Jurkat, Clone E6-1 (cell line): Measurements from ENCODE around the gene NFX1. TPM values are rescaled to one million over a fixed set of nuclear protein-coding genes. Genes with fewer than 3 reads are reported as not detected.

Experiments used
- DNase-seq: peaks from one replicate; pipeline ENCODE4 v3.0.0-alpha.2; 2011; ENCODE audit warnings: low read depth, low spot score
- H3K4me3 ChIP-seq: 2 replicates; pipeline ENCODE4 v1.5.1; 2011; ENCODE audit warnings: mild to moderate bottlenecking, low read length, control low read depth, moderate library complexity
- polyA plus RNA-seq: library from polyadenylated mRNA; unstranded; fragments of >200 nt; gene quantifications from one replicate; pipeline ENCODE4 v1.2.1, GENCODE V29; 2012; ENCODE audit warnings: missing spikeins; ENCODE audit not compliant: insufficient read length, insufficient read depth

NFX1 gene
- polyA plus RNA-seq: 27.6 TPM

- DNase-seq: peak; percentile 99
- peak within 1 kb of the TSS; percentile 99 for H3K4me3 ChIP-seq
These were observed at the start of gene NFX1 for GRCh38 chr9:33290247-33291030. Gene NFX1 (plus strand): TSS chr9:33290516. CDS start chr9:33290573, 57 bp downstream.

DNA sequence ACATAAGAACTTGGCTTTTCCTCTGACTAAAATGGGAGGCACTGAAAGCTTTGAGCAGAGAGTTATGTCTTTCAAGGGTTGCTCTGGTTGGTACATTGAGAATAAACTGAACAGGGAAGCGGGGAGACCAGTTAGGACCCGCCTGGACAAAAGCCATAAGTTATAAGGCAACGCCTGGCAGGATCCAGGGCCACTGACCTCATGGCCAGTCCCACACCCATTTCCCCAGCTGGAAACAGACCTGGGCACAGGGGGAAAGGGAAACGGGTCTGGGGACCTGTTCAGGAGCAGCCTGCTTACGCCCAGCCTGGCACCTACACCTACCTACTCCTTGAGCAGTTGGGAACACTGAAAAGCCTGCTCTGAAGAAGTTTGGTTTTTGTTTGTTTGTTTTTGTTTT lies 49.0 kb upstream of the NFX1 start:
- no peak for DNase-seq
- no peak overlapping the region for H3K4me3 ChIP-seq

GRCh38 chr9:33242609-33243134 lies 47.6 kb upstream of the NFX1 start:
- DNase-seq: no peak
- no peak overlapping the region for H3K4me3 ChIP-seq

DNA sequence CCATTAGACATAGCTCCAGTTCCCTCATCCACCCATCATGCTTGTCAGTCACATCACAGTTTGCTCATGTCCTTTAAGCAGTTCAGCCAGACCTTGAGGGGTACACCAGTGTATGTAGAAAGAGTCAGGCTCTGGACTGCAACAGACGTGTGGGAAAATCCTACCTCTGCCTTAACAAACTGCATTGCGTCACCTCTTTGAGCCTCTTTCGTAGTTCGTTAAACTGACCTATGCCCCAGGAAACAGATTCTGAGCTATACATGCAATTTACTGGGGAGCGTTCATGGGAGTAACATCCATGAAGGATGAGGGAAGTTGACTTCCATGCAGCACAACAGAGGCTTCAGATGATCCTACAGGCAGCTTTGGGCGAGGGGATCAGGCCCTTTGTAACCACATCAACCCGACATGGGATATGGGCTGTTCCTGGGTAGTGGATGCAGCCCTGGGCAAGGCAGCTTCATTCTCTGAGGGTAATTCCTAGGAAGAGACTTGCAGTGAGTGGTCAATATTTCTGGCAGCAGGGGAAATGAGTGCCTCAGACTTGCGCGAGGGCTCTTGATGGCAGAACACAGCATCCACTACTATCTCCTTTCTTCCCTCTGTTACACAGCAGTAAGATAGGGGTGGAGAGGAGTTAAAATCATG lies 46.1 kb upstream of the NFX1 start:
- no peak overlapping the region for H3K4me3 ChIP-seq

DNA sequence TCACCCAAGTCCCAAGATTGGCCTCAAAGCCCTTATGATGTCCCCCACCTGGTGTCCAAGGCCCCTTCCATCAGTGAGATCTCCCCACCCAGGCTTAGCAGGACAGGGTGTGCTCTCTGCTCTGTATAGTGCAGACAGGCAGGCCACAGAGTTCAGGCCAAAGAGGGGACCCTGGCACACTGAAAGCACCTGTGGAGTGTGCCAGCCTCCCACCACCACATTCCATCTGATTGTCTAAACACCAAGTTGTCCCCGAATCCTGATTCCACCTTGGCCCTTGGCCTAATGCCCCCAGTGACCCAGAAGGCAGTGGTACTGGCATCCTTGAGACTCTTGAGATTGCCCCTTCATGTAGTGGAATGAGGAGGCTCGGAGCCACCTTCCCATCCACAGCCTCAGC lies 45.0 kb upstream of the NFX1 start:
- no peak for DNase-seq
- H3K4me3 ChIP-seq: no peak overlapping the region

More for the DNA sequence above, 46.1 kb upstream of the NFX1 start:
- DNase-seq: no peak

DNA sequence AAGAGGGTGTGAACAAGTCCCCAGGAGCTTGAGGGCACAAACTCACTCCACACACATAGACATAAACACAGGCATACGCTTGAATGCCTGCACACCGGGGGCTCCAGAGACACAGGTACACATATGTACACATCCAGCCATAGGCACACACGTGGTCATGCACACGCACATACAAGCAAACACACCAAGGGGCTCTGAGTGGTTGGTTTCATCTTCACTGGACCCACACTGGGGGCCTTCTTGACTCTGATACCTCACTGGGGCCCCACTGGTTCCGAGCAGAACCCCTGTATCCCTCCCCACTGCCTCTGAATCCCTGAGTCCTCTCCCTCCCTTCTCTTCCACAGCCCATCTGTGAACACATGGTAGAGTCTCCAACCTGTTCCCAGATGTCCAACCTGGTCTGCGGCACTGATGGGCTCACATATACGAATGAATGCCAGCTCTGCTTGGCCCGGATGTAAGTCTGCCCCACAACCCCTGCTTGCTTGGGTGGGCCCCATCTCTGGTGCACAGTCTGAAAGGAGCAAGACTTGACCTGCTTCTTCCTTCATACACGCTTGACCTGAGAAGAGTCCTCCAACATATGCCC lies 44.0 kb upstream of the NFX1 start:
- H3K4me3 ChIP-seq: no peak overlapping the region
- no peak for DNase-seq

DNA sequence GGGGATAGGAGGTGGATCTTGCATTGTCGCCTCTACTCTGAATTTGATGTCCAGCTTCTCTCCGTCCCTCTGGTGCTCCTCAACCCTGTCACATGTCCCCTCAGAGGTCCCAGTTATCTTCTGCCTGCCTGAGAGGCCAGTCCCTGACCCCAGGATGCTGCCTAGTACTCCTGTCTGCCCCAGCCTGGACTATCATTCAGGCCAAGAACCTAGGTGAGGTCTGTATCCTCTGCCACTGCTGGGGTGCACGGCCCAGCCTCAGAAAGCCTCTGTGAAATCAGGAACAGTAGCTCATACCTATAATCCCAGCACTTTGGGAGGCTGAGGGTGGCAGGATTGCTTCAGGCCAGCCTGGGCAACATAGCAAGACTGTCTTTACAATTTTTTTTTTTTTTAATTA lies 41.7 kb upstream of the NFX1 start:
- H3K4me3 ChIP-seq: no peak overlapping the region
- DNase-seq: no peak

GRCh38 chr9:33249087-33249658 lies 41.1 kb upstream of the NFX1 start:
- H3K4me3 ChIP-seq: no peak overlapping the region
- DNase-seq: no peak

- no peak for DNase-seq
- H3K4me3 ChIP-seq: no peak overlapping the region
These were observed 40.3 kb upstream of the NFX1 start for GRCh38 chr9:33249983-33250382.

DNA sequence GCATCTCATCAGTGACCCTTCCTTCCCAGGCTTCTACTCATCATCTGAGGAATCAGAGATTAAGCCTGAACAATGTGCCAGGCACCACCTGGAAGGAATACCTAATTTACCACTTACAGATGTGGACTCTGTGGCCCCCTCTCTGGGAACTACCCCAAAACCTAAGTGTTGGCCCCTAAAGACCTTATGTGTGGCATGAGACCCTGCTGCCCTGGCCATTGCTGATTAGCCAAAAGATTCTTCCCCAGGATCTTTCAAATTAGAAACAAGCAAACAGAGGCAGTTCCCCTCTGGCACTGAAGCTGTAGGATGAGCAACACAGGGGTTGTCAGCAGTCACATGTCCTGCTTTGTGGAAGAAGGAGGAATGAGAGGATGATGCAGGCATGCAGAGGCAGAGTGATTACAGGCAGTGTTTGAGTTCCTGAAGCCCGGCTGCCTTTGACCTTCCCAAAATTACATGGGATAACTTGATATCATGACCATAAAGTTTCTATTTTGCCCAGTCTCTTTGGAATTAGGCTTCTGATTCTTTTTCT lies 39.8 kb upstream of the NFX1 start:
- DNase-seq: no peak
- no peak overlapping the region for H3K4me3 ChIP-seq

DNA sequence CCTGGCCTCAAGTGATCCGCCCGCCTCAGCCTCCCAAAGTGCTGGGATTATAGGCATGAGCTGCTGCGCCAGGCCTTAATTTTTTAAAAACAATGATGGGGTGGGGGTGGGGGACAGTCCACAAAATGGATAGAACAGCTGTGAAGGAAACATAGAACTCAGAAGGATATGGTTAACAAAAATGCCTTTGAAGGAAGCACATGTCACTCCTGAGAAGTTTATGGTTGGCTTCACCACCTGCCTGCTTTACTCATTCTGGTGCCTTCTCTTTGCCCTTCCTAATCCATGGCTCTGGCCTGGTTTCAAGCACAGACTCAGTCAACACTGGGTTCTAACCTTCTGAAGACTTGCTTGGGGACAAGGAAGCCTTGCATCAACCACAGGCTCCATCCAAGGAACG lies 36.1 kb upstream of the NFX1 start:
- DNase-seq: no peak
- no peak overlapping the region for H3K4me3 ChIP-seq

DNA sequence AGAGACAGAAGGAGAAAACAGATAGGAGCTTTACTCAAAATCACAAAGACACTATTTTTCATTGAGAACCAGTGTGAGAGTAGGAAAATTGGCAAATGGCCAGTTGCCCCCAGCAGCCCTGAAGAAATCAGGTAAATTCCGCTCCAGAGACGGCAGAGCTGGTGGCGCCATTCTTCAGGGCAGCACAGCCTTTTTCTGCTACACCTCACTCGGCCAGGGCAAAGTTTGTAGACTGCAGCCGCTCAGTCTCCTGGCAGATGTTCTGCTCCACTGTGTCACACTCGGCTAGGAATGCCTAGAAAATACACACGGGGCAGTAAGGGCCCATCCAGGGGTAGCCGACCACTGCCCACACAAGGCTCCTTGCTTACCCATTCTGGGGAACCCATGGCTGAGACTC lies 35.3 kb upstream of the NFX1 start:
- no peak for DNase-seq

GRCh38 chr9:33255471-33255870 lies 34.8 kb upstream of the NFX1 start:
- no peak for DNase-seq
- H3K4me3 ChIP-seq: no peak overlapping the region

More for the DNA sequence above, 35.3 kb upstream of the NFX1 start:
- no peak overlapping the region for H3K4me3 ChIP-seq

GRCh38 chr9:33256236-33256635 lies 34.1 kb upstream of the NFX1 start:
- no peak overlapping the region for H3K4me3 ChIP-seq
- no peak for DNase-seq

DNA sequence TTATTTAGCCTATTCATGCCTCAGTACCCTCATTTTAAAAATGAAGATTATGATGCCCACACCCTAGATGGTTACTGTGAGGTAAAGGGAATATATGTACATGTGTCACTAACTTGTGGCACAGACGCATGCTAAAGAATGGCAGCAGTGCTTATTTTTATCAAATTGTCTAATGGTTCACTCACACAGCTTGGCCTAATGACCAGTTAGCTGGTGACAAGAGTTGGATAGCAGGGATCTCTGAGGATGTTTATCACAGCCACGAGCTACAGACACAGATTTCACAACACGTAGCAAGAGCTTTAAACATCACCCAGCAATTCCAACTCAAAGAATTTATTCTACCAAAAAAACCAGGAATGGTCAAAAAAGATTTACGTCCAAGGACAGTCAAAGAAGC lies 33.0 kb upstream of the NFX1 start:
- no peak for DNase-seq
- H3K4me3 ChIP-seq: no peak overlapping the region

GRCh38 chr9:33260372-33260771 lies 29.9 kb upstream of the NFX1 start:
- no peak for DNase-seq
- H3K4me3 ChIP-seq: no peak overlapping the region

DNA sequence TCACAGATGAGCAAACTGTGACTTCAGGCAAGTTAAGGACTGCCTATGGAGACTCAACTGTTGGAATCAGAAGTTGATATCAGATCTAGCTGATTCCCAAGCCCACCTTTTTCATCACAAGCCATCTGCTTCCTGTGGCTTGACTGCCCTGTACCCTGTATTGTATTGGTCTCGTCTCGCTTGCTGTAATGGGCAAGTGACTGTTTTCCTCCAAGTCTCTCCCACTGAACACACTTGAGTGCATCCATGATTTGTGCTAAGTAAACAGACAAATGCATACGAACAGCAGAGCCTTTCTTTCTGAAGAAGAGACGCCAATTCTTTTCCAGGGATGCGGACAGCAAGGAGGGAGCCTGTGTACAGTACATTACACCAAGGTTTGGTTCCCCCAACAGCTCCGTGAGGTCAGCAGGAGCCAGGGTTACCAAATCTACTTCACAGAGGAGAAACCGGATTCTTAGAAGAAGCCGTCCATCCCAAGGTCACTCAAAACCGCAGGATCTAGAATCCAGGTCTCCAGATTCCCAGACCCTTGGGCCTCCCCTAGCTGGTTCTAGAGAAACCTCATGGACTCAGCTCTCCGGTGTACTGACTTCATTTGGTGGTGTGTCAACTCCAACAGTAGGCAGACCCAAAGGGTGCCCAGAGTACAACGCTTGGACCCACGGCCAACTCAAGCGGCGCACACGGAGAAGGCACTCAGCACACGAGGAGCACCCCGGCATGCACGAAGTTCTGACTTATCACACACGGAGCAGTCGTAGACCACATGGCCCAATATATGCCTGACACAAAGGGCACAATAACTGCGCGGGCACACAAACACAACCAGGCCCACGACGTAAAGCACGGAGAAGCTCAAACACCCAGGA lies 26.9 kb upstream of the NFX1 start:
- H3K4me3 ChIP-seq: peak overlapping the region; percentile 96
- no peak for DNase-seq

GRCh38 chr9:33264003-33264472 lies 26.3 kb upstream of the NFX1 start:
- peak overlapping the region; percentile 96 for H3K4me3 ChIP-seq
- peak; percentile 26 for DNase-seq
